Stimulated activated CD4-positive, alpha-beta T cell treated with anti-CD3 and anti-CD28 coated beads, Interleukin-1b, Interleukin-23, amount 100 ng/mL, for 24 hours (primary cell): ENCODE results near the gene GPD2.
"Not testable (repeated sequence)": the region's sequence is repeated elsewhere in the genome, so short reads cannot be mapped to it uniquely, and the experiment has no call there.

Experiments used
- DNase-seq, 4 experiments: peaks; one replicate each; pipeline ENCODE4 v3.0.0-alpha.2; 2020; ENCODE audit warnings: low read depth in 4 of 4, low spot score in 1 of 4

Gene GPD2

GRCh38 chr2:156474401-156474800 is 38.2 kb downstream of the GPD2 start:
- DNase-seq: no peak

DNA sequence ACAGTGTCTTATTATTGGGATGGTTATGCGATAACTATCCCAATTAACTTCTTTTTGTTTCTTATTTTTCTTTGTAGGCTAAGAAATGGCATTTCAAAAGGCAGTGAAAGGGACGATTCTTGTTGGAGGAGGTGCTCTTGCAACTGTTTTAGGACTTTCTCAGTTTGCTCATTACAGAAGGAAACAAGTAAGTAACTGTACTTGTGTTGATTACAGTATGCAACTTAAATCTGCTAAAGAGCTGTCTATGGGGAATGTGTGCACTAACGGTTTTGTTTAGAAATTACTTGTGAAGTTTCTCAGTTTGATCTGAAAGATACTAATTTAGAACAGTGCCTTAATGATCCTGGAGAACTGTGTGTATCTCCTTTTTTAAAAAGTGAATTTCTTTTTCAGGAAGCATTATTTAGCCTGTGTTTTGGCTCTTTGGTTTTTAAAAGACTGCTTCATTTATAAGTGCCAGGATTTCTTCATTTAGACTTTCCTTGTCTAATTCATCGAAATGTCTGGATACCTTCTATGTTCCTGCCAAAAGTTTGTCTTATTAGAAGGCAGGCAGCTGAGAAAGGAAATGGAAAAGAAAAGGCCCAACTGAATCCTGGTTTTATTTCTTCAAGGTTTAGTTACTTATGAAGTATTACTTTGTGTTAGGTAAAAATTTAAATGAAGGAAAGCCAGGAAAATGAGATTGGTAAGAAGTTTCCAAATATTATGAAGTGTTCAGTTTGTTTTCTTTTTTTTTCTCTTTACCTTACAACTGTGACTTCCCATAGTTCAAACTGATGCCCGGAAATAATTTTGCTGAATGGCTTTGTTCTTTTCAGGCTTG is 40.1 kb downstream of the GPD2 start:
- no peak for DNase-seq

GRCh38 chr2:156476850-156477206 is 40.6 kb downstream of the GPD2 start:
- DNase-seq: no peak

DNA sequence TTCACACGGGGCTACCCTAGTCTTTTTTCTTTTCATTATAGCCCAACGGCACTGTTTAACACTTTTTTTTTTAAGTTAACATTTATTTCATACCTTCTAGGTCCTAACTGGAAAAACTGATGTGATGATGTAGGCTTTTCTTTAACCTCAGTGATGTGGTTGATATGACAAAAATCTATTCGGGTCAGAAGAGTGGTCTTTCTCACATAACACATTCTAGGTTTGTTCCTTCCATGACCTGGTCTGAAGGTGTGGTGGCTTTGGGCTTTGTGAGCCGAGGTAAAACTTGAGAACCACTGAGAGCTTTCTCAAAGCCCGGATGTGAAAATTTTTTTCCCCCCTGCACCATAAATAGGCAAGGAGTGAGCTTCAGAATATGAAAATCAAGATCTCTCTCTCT is 44.2 kb downstream of the GPD2 start:
- DNase-seq: no peak

DNA sequence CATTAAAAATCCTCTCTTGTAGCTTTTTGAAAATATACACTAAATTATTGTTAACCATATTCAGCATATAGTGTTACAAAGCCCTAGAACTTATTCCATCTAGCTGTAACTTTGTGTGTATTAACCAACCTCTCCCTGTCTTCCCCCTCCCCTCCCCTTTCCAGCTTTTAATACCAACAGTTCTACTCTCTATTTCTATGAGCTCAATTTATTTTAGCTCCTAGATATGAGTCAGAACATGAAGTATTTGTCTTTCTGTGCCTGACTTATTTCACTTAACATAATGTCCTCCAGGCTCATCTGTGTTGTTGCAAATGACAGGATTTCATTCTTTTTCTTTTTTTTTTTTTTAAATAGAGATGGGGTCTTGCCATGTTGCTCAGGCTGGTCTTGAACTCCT is 45.1 kb downstream of the GPD2 start:
- no peak for DNase-seq

- no peak for DNase-seq
These were observed 47.6 kb downstream of the GPD2 start for GRCh38 chr2:156483741-156484173.

- no peak for DNase-seq
These were observed 50.0 kb downstream of the GPD2 start for GRCh38 chr2:156486147-156486546.

- DNase-seq: no peak
These were observed 50.4 kb downstream of the GPD2 start for GRCh38 chr2:156486614-156487013.

- no peak for DNase-seq
These were observed 53.0 kb downstream of the GPD2 start for GRCh38 chr2:156489195-156489594.

DNA sequence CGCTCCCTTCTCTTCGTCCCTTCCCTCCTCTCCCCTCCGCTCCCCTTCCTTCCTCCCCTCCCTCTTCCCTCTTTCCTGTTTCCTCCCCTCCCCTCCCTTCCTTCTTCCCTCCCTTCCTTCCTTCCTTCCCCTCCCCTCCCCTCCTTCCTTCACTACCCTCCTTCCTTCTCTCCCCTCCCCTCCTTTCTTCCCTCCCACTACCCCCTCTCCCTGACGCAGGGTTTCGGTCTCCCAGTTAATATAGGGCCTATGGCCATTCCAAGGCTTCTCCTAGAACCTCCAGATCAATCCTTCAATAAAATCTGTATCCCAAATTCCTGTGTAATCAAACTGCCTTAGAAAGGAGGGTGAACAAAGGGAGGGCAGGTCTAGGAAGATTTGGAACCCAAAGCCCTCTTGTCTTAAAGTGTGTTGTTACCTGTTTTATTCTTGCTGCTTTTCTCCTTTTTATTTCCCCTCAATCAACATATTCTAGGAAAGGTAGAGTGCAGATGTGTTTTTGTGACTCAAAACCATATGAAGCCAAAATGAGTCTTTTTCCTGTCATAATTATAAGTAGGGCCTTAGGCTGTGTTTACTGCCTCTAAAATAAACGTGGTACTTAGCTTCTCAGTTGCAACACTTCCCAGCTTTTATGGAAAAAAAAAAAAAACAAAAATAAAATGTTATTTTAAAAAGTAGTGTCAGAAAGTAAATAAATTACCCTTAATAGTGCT is 53.7 kb downstream of the GPD2 start:
- DNase-seq: no peak

DNA sequence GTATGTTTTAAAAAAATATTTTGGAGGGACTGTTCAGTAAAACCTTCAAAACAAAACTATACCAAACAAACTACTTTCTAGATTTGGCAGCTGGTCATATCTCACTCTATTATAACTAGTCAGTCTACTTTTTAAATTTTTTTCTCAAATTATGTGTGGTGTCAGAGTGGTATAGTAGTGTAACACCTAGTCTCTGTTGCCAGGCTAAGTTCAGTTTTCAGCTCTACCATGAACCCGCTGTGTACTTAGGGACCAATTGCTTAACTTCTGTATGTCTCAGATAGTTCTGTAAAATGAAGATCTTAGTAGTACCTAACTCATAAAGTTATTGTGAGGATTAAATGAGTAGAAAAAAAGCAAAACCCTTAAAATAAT is 54.3 kb downstream of the GPD2 start:
- DNase-seq: no peak

DNA sequence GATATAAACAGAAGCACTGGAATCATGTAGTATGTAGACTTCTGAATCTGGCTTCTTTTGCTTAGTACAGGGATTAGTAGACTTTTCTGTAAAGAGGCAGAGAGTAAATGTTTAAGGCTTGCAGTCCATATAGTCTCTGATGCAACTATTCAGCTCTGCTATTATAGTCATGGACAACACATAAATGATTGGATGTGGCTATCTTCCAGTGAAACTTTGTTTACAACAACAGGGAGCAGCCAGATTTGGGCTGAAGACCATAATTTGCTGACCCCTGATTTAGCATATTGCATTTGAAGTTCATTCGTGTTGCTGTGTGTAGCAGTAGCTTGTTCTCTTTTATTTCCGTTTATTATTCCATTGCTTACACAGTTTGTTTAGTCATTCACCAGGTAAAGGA is 55.0 kb downstream of the GPD2 start:
- DNase-seq: no peak

GRCh38 chr2:156492979-156493378 is 56.8 kb downstream of the GPD2 start:
- DNase-seq: no peak

DNA sequence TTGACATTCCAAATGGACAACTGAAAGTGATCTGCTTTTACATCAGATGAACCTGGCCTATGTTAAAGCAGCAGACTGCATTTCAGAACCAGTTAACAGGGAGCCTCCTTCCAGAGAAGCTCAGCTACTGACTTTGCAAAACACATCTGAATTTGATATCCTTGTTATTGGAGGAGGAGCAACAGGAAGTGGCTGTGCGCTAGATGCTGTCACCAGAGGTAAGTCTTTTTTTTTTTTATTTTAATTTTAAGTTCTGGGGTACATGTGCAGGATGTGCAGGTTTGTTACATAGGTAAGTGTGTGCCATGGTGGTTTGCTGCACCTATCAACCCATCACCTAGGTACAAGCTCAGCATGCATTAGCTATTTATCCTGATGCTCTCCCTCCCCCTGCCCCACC is 59.8 kb downstream of the GPD2 start:
- not testable (repeated sequence) for DNase-seq

DNA sequence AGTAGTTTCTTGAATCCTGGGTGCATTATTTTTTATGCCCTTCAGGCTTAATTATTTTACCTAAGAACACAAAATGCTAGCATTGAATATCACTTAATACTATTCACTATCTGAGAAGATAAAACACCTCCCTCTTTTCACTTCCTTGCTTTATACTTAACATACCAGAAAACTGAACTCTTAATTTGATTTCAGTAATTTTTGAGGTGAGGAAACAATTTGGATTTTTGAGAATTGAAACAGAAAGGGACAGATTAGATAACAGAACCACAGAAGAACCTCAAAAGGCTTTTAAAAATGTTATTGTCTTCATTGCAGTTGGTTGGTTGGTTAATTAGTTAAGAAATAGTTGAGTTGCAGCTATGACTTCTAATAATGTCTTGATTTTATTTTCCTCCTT is 69.5 kb downstream of the GPD2 start:
- no peak for DNase-seq

DNA sequence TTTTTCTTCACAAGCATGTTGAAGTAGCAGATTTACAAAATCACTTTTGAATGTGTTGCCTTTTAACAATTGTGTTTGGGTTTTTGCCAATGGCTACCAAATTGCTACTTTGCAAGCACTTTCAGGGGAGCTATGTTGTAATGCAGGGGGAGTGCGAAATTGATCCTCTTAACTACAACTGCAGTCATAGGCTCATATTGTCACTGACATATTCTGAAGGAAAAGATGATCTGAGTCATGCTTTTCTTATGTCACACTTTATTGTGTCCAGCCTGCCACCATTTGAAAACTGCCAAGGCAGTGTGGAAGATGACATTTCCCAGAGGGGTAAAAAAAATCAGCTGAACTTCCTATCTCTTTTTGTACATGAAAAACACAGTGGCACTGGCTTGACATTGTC is 74.9 kb downstream of the GPD2 start:
- no peak for DNase-seq

DNA sequence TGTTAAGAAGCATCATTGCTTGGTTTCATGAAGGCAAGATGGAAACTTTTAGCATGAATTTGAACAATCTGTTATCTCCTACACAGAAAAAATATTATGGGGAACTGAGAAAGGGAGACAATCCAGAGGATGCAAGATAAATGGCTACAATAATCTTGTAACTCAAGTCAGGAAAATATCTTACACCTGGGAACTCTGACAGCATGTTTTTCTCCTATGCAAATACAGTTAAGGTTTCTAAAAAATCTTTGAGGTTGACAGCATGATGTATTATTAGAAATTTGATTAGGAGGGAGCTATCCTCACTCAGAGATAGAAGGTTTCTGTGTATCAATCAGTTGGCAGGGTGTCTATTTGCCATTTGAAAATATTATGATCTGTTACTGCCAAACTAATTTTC is 75.6 kb downstream of the GPD2 start:
- DNase-seq: no peak

DNA sequence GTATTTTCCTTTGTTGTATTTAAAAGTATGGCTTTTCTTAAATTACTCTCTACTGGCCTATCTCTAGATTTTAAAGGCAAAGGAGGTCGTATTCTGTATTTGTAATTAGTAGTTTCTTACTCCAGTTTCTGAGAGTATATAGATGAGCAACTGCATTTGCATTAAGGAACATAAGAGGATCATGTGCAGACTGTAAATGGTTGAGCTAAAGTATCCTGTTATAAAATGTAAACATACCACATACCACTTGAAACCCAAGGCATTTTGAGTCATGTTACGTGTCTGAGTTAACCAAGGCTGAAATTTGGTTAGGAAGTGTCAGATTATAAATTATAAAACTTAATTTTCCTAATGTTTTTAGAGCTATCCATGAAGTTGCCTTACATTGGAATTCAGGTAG is 76.3 kb downstream of the GPD2 start:
- DNase-seq: no peak

GRCh38 chr2:156513219-156513618 is 77.0 kb downstream of the GPD2 start:
- DNase-seq: no peak

- DNase-seq: no peak
These were observed 81.2 kb downstream of the GPD2 start for GRCh38 chr2:156517419-156517818.

GRCh38 chr2:156518138-156518537 is 82.0 kb downstream of the GPD2 start:
- DNase-seq: no peak

DNA sequence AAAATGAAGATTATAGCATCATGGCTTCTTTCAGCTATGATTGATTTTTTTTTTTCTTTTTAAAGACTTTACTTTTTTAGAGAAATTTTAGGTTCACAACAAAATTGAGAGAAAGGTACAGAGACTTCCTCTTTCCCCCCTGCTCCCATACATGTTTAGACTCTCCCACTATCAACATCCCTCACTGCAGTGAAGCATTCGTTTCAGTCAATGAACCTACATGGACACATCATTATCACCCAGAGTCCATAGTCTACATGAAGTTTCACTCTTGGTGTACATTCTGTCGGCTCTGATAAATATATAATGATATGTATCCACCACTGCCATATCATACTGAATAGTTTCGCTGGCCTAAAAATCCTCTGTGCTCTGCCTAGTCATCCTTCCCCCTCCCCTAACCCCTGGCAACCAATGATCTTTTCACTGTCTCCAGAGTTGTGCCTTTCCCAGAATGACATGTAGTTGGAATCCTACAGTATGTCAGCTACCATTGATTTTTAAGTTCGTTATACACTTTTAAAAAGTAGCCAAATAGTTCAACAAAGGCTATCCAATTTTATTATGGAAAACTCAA is 86.8 kb downstream of the GPD2 start:
- no peak for DNase-seq
